Activated T-helper 2 cell treated with anti-CD3 and anti-CD28 coated beads, Interferon-gamma antibody, Interleukin-2, Interleukin-4, amounts not matched to agents 10 μg/mL and 5 μg/mL and 100 μg/mL, durations not matched to agents 14 hours and 24 hours and 36 hours (primary cell): ENCODE measurements around the gene SETBP1. TPM values are rescaled to one million over a fixed set of nuclear protein-coding genes. Genes with fewer than 3 reads are reported as not detected.

Experiments used
- DNase-seq: peaks from one replicate; pipeline ENCODE4 v3.0.0; 2021; ENCODE audit warnings: low spot score
- H3K27ac Mint-ChIP-seq: one replicate; pipeline ENCODE4 v1.8.0; 2021; ENCODE audit warnings: mixed read lengths
- H3K27me3 Mint-ChIP-seq: one replicate; pipeline ENCODE4 v1.8.0; 2021; ENCODE audit warnings: low read depth, mixed read lengths
- H3K36me3 Mint-ChIP-seq: one replicate; pipeline ENCODE4 v1.8.0; 2021; ENCODE audit warnings: low read depth, mixed read lengths
- H3K4me1 Mint-ChIP-seq: one replicate; pipeline ENCODE4 v1.8.0; 2021; ENCODE audit warnings: low read depth, mixed read lengths
- H3K4me3 Mint-ChIP-seq: one replicate; pipeline ENCODE4 v1.8.0; 2021; ENCODE audit warnings: low read depth, mild to moderate bottlenecking, moderate library complexity, mixed read lengths
- H3K9me3 Mint-ChIP-seq: one replicate; pipeline ENCODE4 v1.8.0; 2021; ENCODE audit warnings: mixed read lengths
- intact Hi-C: fragments of 100-400 bp; cut with micrococcal nuclease; formaldehyde crosslinking; loops from one replicate; pipeline ENCODE4 v1.15.1; 2023
- total RNA-seq: library from RNA; stranded (reverse); gene quantifications from 2 replicates; pipeline ENCODE4 v1.2.3, GENCODE V29; 2022

The SETBP1 gene
- total RNA-seq, 1 donor from 2014 or later, result 27.4 TPM

GRCh38 chr18:45090526-45091140 lies 409.9 kb downstream of the SETBP1 start:
- H3K4me3 Mint-ChIP-seq, result no peak overlapping the region
- peaks cover 2% of the 10 kb centered on the region for H3K27me3 Mint-ChIP-seq
- H3K9me3 Mint-ChIP-seq, result no peaks in the 10 kb centered on the region
- H3K36me3 Mint-ChIP-seq, result no peaks in the 10 kb centered on the region
- H3K4me1 Mint-ChIP-seq, result no peaks in the 10 kb centered on the region
- DNase-seq, result no peak
- intact Hi-C loops, result no loop called here
- no peak overlapping the region for H3K27ac Mint-ChIP-seq

GRCh38 chr18:45100321-45101105 lies 419.8 kb downstream of the SETBP1 start:
- Mint-ChIP-seq H3K27ac (no peak overlapping the region), H3K4me3 (no peak overlapping the region), H3K4me1 (no peaks in the 10 kb centered on the region), H3K36me3 (no peaks in the 10 kb centered on the region), H3K27me3 (peaks cover 5% of the 10 kb centered on the region), H3K9me3 (no peaks in the 10 kb centered on the region)
- intact Hi-C loops, result loop anchor here (10.0 kb wide), 1 partner anchor 64 kb away; no protein-coding TSS in a partner anchor
- DNase-seq, result no peak

GRCh38 chr18:45102126-45102525 lies 421.4 kb downstream of the SETBP1 start:
- H3K27ac Mint-ChIP-seq, result no peak overlapping the region
- H3K9me3 Mint-ChIP-seq, result no peaks in the 10 kb centered on the region
- no peaks in the 10 kb centered on the region for H3K4me1 Mint-ChIP-seq
- DNase-seq, result no peak
- H3K4me3 Mint-ChIP-seq, result no peak overlapping the region
- peaks cover 2% of the 10 kb centered on the region for H3K27me3 Mint-ChIP-seq
- intact Hi-C loops, result loop anchor here (10.0 kb wide), 1 partner anchor 63 kb away; no protein-coding TSS in a partner anchor
- H3K36me3 Mint-ChIP-seq, result no peaks in the 10 kb centered on the region

- intact Hi-C loops, result loop anchor here (10.0 kb wide), 1 partner anchor 62 kb away; no protein-coding TSS in a partner anchor
These were observed 422.2 kb downstream of the SETBP1 start for GRCh38 chr18:45102863-45103262.

GRCh38 chr18:45103319-45104048 lies 422.8 kb downstream of the SETBP1 start:
- Mint-ChIP-seq H3K4me1 (no peaks in the 10 kb centered on the region), H3K4me3 (no peak overlapping the region), H3K27me3 (peaks cover 2% of the 10 kb centered on the region), H3K27ac (no peak overlapping the region), H3K36me3 (no peaks in the 10 kb centered on the region), H3K9me3 (no peaks in the 10 kb centered on the region)
- intact Hi-C loops, result loop anchor here (10.0 kb wide), 1 partner anchor 61 kb away; no protein-coding TSS in a partner anchor
- DNase-seq, result no peak

More at GRCh38 chr18:45102863-45103262, 422.2 kb downstream of the SETBP1 start:
- no peak for DNase-seq
- Mint-ChIP-seq H3K9me3 (no peaks in the 10 kb centered on the region), H3K36me3 (no peaks in the 10 kb centered on the region), H3K4me3 (no peak overlapping the region), H3K27me3 (peaks cover 2% of the 10 kb centered on the region), H3K4me1 (no peaks in the 10 kb centered on the region), H3K27ac (no peak overlapping the region)

GRCh38 chr18:45104049-45104395 lies 423.3 kb downstream of the SETBP1 start:
- no peaks in the 10 kb centered on the region for H3K36me3 Mint-ChIP-seq
- H3K27ac Mint-ChIP-seq, result no peak overlapping the region
- intact Hi-C loops, result loop anchor here (10.0 kb wide), 1 partner anchor 61 kb away; no protein-coding TSS in a partner anchor
- peaks cover 2% of the 10 kb centered on the region for H3K27me3 Mint-ChIP-seq
- no peak overlapping the region for H3K4me3 Mint-ChIP-seq
- DNase-seq, result no peak
- H3K4me1 Mint-ChIP-seq, result no peaks in the 10 kb centered on the region
- H3K9me3 Mint-ChIP-seq, result no peaks in the 10 kb centered on the region

- no peak overlapping the region for H3K27ac Mint-ChIP-seq
- no peaks in the 10 kb centered on the region for H3K4me1 Mint-ChIP-seq
- H3K4me3 Mint-ChIP-seq, result no peak overlapping the region
- intact Hi-C loops, result loop anchor here (10.0 kb wide), 1 partner anchor 58 kb away; no protein-coding TSS in a partner anchor
- no peak for DNase-seq
- peaks cover 5% of the 10 kb centered on the region for H3K27me3 Mint-ChIP-seq
- no peaks in the 10 kb centered on the region for H3K9me3 Mint-ChIP-seq
- H3K36me3 Mint-ChIP-seq, result no peaks in the 10 kb centered on the region
These were observed 425.7 kb downstream of the SETBP1 start for GRCh38 chr18:45106331-45106774.

GRCh38 chr18:45107425-45107824 lies 426.7 kb downstream of the SETBP1 start:
- intact Hi-C loops, result loop anchor here (10.0 kb wide), 1 partner anchor 57 kb away; no protein-coding TSS in a partner anchor
- DNase-seq, result no peak
- no peak overlapping the region for H3K27ac Mint-ChIP-seq
- H3K27me3 Mint-ChIP-seq, result peaks cover 5% of the 10 kb centered on the region
- H3K4me1 Mint-ChIP-seq, result no peaks in the 10 kb centered on the region
- no peaks in the 10 kb centered on the region for H3K36me3 Mint-ChIP-seq
- H3K4me3 Mint-ChIP-seq, result no peak overlapping the region
- H3K9me3 Mint-ChIP-seq, result no peaks in the 10 kb centered on the region

- peaks cover 5% of the 10 kb centered on the region for H3K27me3 Mint-ChIP-seq
- no peak overlapping the region for H3K27ac Mint-ChIP-seq
- intact Hi-C loops, result loop anchor here (10.0 kb wide), 1 partner anchor 56 kb away; no protein-coding TSS in a partner anchor
- H3K4me3 Mint-ChIP-seq, result no peak overlapping the region
- H3K36me3 Mint-ChIP-seq, result no peaks in the 10 kb centered on the region
- no peaks in the 10 kb centered on the region for H3K9me3 Mint-ChIP-seq
- no peak for DNase-seq
- no peaks in the 10 kb centered on the region for H3K4me1 Mint-ChIP-seq
These were observed 428.1 kb downstream of the SETBP1 start for GRCh38 chr18:45108754-45109153.

- intact Hi-C loops, result loop anchor here (10.0 kb wide), 1 partner anchor 56 kb away; no protein-coding TSS in a partner anchor
- H3K4me1 Mint-ChIP-seq, result no peaks in the 10 kb centered on the region
- H3K27me3 Mint-ChIP-seq, result peaks cover 3% of the 10 kb centered on the region
- H3K9me3 Mint-ChIP-seq, result no peaks in the 10 kb centered on the region
- H3K4me3 Mint-ChIP-seq, result no peak overlapping the region
- no peak for DNase-seq
- no peaks in the 10 kb centered on the region for H3K36me3 Mint-ChIP-seq
- no peak overlapping the region for H3K27ac Mint-ChIP-seq
These were observed 428.6 kb downstream of the SETBP1 start for GRCh38 chr18:45109271-45109670.

GRCh38 chr18:45109706-45110105 lies 429.0 kb downstream of the SETBP1 start:
- H3K27ac Mint-ChIP-seq, result no peak overlapping the region
- intact Hi-C loops, result loop anchor here (10.0 kb wide), 1 partner anchor 55 kb away; no protein-coding TSS in a partner anchor
- no peaks in the 10 kb centered on the region for H3K4me1 Mint-ChIP-seq
- H3K36me3 Mint-ChIP-seq, result no peaks in the 10 kb centered on the region
- H3K9me3 Mint-ChIP-seq, result no peaks in the 10 kb centered on the region
- peaks cover 3% of the 10 kb centered on the region for H3K27me3 Mint-ChIP-seq
- H3K4me3 Mint-ChIP-seq, result no peak overlapping the region
- DNase-seq, result no peak

- intact Hi-C loops, result no loop called here
- H3K4me1 Mint-ChIP-seq, result no peaks in the 10 kb centered on the region
- no peaks in the 10 kb centered on the region for H3K36me3 Mint-ChIP-seq
- H3K27me3 Mint-ChIP-seq, result peaks cover 5% of the 10 kb centered on the region
- H3K27ac Mint-ChIP-seq, result no peak overlapping the region
- H3K9me3 Mint-ChIP-seq, result no peaks in the 10 kb centered on the region
- DNase-seq, result no peak
- H3K4me3 Mint-ChIP-seq, result no peak overlapping the region
These were observed 430.2 kb downstream of the SETBP1 start for GRCh38 chr18:45110577-45111501.
